ENCODE data around the gene HCFC1R1.

- TF ChIP-seq CTCF (IDR thresholded peaks at IDR 0.05; ENCODE audit: low read length) (no peak), EZH2 (IDR thresholded peaks at IDR 0.05; ENCODE audit: borderline replicate concordance, low read length) (no peak)
These were observed 35.1 kb downstream of the HCFC1R1 start for GRCh38 chr16:2988590-2989099.

Measured in OCI-LY1 (cell line).